Endothelial cell of umbilical vein (primary cell): ENCODE results near the gene TRPM8.

Source experiments
- EZH2 ChIP-seq: IDR thresholded peaks from 2 replicates; pipeline ENCODE4 v1.6.1; 2012; ENCODE audit warnings: borderline replicate concordance, low read depth, mild to moderate bottlenecking, moderate library complexity, low read length, inconsistent platforms; ENCODE audit not compliant: severe bottlenecking
- GATA2 ChIP-seq: IDR thresholded peaks from 2 replicates; pipeline ENCODE4 v1.7.0; 2011; ENCODE audit warnings: low read depth, mild to moderate bottlenecking, moderate library complexity, mixed read lengths, low read length; ENCODE audit not compliant: insufficient read length, insufficient read depth
- MYC ChIP-seq: IDR thresholded peaks from one replicate; pipeline ENCODE4 v1.6.1; 2011; ENCODE audit warnings: mild to moderate bottlenecking, low read depth, low read length
- POLR2A ChIP-seq: IDR thresholded peaks from 2 replicates; pipeline ENCODE4 v1.6.1; 2012; ENCODE audit warnings: low read depth, mild to moderate bottlenecking, control low read depth, low read length
- TF ChIP-seq, protein P1 (sequence below), 2 donors: IDR thresholded peaks; 1 replicate in 1 of 2; 2 replicates in 1 of 2; pipeline ENCODE4 v1.5.1; 2011; ENCODE audit warnings: low read length in 2 of 2, mild to moderate bottlenecking in 2 of 2, moderate library complexity in 2 of 2, control low read depth in 1 of 2, inconsistent platforms in 1 of 2, low read depth in 1 of 2; ENCODE audit not compliant: insufficient read depth in 1 of 2; ENCODE audit errors: extremely low read depth in 1 of 2

DNA sequence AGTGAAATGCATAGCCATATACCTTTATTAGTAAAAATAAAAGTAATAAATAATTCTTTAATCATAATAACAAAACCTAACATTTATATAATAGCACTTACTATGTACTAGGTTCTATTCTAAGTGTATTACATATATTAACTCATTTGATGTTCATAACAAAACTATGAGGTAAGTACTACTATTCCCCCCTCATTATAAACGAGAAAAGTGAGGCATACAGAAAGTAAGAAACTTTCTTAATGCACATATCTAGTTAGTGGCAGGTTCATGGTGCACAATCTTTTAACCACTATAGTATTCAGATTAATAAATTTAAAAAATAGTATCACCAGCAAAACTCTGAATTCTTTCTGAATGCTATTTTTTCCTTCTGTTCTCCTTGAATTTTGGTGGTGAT is 27.5 kb downstream of the TRPM8 start:
- TF ChIP-seq, protein P1, sequence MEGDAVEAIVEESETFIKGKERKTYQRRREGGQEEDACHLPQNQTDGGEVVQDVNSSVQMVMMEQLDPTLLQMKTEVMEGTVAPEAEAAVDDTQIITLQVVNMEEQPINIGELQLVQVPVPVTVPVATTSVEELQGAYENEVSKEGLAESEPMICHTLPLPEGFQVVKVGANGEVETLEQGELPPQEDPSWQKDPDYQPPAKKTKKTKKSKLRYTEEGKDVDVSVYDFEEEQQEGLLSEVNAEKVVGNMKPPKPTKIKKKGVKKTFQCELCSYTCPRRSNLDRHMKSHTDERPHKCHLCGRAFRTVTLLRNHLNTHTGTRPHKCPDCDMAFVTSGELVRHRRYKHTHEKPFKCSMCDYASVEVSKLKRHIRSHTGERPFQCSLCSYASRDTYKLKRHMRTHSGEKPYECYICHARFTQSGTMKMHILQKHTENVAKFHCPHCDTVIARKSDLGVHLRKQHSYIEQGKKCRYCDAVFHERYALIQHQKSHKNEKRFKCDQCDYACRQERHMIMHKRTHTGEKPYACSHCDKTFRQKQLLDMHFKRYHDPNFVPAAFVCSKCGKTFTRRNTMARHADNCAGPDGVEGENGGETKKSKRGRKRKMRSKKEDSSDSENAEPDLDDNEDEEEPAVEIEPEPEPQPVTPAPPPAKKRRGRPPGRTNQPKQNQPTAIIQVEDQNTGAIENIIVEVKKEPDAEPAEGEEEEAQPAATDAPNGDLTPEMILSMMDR (IDR thresholded peaks at IDR 0.05; ENCODE audit: extremely low read depth in 1 of 2, insufficient read depth in 1 of 2, low read depth in 1 of 2, low read length in 2 of 2), result no peak
- TF ChIP-seq POLR2A, result no peak
- no peak for TF ChIP-seq EZH2
- no peak for TF ChIP-seq GATA2
- TF ChIP-seq MYC, result no peak
